ENCODE data around the gene F2R. TPM values are rescaled to one million over a fixed set of nuclear protein-coding genes. Genes with fewer than 3 reads are reported as not detected.
"Not testable (repeated sequence)": the region's sequence is repeated elsewhere in the genome, so short reads cannot be mapped to it uniquely, and the experiment has no call there.

Gene F2R
- total RNA-seq, 4 donors from 2014 or later: 5.0 to 11.4 (median 8.5) TPM

DNA sequence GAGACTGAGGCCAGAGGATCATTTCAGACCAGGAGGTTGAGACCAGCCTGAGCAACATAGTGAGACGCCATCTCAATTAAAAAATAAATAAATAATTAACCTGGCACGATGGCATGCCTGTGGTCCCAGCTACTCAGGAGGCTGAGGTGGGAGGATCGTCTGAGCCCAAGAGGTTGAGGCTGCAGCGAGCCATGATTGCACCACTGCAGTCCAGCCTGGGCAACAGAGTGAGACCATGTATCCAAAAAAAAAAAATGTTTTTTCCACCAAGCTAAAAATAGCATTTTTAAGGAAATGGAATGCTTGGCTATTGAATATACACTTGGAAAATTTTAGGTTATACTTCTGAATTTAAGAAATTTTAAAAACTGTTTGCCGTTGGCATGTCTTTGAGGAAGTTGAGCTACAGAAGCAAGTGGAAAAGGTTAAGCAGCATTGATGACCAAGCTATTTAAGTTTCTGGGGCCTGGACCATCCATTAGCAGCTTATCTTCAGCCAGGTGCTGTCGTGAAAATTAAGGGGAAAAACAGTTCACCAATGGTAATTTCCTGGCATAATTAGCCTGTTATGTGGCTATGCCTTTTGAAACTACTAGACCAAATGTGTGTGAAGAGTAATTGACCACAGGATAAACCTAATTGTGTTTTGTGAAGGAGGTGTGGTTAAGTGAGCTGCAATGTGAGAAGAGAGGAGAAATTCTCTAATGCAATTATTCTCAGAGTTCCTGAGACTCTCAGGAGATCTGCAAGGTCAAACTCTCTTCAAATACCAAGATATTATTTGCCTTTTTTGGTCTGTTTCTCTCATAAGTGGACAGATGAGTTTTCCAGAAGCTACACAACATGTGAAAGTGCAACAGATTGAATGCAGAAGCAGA is 21.0 kb downstream of the F2R start:
- no peak for TF ChIP-seq POLR2A (IDR thresholded peaks at IDR 0.05)
- TF ChIP-seq, protein P1, sequence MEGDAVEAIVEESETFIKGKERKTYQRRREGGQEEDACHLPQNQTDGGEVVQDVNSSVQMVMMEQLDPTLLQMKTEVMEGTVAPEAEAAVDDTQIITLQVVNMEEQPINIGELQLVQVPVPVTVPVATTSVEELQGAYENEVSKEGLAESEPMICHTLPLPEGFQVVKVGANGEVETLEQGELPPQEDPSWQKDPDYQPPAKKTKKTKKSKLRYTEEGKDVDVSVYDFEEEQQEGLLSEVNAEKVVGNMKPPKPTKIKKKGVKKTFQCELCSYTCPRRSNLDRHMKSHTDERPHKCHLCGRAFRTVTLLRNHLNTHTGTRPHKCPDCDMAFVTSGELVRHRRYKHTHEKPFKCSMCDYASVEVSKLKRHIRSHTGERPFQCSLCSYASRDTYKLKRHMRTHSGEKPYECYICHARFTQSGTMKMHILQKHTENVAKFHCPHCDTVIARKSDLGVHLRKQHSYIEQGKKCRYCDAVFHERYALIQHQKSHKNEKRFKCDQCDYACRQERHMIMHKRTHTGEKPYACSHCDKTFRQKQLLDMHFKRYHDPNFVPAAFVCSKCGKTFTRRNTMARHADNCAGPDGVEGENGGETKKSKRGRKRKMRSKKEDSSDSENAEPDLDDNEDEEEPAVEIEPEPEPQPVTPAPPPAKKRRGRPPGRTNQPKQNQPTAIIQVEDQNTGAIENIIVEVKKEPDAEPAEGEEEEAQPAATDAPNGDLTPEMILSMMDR (IDR thresholded peaks at IDR 0.05): no peak
- Histone ChIP-seq H3K9me3 (no peaks in the 10 kb centered on the region), H3K27me3 (no peaks in the 10 kb centered on the region), H3K4me3 (no peak overlapping the region), H3K27ac (peak overlapping the region; percentile 15 to 74 (median 43)), H3K4me1 (peaks cover 0 to 5% (median 0%) of the 10 kb centered on the region in 4 donors), H3K36me3 (no peaks in the 10 kb centered on the region)
- no peak for DNase-seq

DNA sequence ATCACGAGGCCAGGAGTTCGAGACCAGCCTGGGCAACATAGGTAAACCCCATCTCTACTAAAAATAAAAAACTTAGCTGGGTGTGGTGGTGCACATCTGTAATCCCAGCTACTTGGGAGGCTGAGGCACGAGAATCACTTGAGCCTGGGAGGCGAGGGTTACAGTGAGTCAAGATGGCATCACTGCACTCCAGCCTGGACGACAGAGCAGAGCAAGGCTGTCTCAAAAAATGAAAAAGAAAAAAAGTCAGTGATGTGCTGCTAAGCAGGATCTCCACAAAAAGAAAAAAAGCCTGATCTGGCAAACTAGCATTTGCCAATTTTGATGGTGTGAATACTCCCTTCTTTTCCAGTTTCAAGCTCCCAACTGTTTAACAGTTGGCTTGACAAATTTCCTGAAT is 21.9 kb downstream of the F2R start:
- Histone ChIP-seq H3K36me3 (no peaks in the 10 kb centered on the region), H3K4me3 (no peak overlapping the region), H3K27me3 (no peaks in the 10 kb centered on the region), H3K4me1 (peaks cover 0 to 5% (median 0%) of the 10 kb centered on the region in 4 donors), H3K9me3 (no peaks in the 10 kb centered on the region), H3K27ac (peak overlapping the region; percentile 66 to 80 (median 70))
- no peak for DNase-seq
- TF ChIP-seq, protein P1 (IDR thresholded peaks at IDR 0.05): no peak
- TF ChIP-seq POLR2A (IDR thresholded peaks at IDR 0.05): no peak

DNA sequence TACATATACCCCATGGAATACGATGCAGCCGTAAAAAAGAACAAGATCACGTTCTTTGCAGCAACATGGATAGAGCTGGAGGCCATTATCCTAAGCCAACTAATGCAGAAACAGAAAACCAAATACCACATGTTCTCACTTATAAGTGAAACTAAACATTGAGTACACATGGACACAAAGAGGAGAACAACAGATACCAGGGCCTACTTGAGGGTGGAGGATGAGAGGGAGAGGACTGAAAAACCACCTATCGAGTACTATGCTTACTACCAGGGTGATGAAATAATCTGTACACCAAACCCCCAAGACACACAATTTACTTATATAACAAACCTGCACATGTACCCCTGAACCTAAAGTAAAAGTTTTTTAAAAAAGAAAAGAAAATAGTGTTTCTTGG is 25.6 kb downstream of the F2R start:
- H3K27ac ChIP-seq: peak overlapping the region in 1 of 4 donors; percentile 14
- DNase-seq, H3K4me3 ChIP-seq, H3K27me3 ChIP-seq, H3K36me3 ChIP-seq, H3K4me1 ChIP-seq, H3K9me3 ChIP-seq: not testable (repeated sequence)

DNA sequence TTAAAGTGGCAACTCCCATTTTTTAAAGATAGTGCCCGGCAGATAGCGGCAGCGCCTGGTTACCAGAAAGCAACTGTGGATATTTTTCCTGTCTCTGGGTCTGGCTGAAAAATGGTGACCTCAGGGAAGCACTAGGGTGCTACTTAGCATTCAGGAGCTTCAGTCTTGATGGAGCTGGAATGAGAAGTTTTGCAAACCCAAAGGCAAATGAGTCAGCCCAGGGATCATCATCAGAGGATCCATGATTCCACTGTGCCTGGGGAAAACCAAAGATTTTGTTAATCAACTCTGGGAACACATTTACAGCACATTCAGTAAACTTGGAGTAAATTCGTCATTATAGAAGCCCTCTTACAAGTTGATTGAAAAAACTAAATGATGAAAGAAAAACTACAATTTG is 26.7 kb downstream of the F2R start:
- Histone ChIP-seq H3K36me3 (no peaks in the 10 kb centered on the region), H3K4me3 (no peak overlapping the region), H3K4me1 (peaks cover 0 to 5% (median 0%) of the 10 kb centered on the region in 4 donors), H3K9me3 (no peaks in the 10 kb centered on the region), H3K27me3 (no peaks in the 10 kb centered on the region), H3K27ac (no peak overlapping the region)
- DNase-seq: no peak
- TF ChIP-seq, protein P1 (IDR thresholded peaks at IDR 0.05): no peak
- TF ChIP-seq POLR2A (IDR thresholded peaks at IDR 0.05): no peak

DNA sequence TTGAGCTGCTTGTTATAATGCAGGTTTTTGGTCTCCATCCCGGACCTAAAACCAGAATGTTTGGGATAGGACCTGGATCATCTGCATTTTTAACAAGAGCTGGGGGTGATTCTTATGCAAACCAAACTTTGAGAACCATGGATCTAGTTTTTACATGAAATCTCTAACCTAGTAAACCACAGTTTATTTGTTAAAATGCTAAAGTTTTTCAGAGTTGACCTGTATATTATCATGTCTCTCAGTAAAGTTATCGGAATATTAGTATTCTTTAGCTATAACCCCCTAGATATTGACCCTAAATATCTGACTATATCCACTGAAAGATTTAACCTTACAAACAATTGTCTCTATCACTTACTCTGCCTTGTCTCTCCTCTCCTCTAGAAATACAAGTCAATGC is 28.7 kb downstream of the F2R start:
- Histone ChIP-seq H3K36me3 (no peaks in the 10 kb centered on the region), H3K27me3 (no peaks in the 10 kb centered on the region), H3K4me3 (no peak overlapping the region), H3K9me3 (no peaks in the 10 kb centered on the region), H3K27ac (peak overlapping the region in 1 of 4 donors; percentile 41), H3K4me1 (peaks cover 0 to under 1% (median 0%) of the 10 kb centered on the region in 4 donors)
- TF ChIP-seq, protein P1 (IDR thresholded peaks at IDR 0.05): no peak
- TF ChIP-seq POLR2A (IDR thresholded peaks at IDR 0.05): no peak
- no peak for DNase-seq

DNA sequence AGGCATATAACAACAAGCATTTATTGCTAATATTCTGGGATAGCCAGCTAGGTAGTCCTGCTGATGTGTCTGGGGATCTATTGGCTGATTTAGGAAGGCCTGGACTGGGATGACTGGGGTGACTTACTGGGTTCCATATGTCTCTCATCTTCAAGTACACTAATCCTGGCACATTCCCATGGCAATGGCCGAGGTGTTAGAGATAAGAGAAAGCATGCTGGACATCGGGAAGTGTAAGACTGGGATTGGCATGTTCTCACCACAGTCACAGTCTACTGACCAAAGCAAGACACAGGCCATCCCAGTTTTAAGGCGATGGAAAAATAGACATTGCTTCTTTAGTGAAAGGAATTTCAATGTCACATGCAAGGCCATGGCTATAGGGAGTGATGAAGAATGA is 29.7 kb downstream of the F2R start:
- no peaks in the 10 kb centered on the region for H3K4me1 ChIP-seq
- H3K27ac ChIP-seq: no peak overlapping the region
- DNase-seq: no peak
- TF ChIP-seq POLR2A (IDR thresholded peaks at IDR 0.05): no peak
- TF ChIP-seq, protein P1 (IDR thresholded peaks at IDR 0.05): no peak
- H3K9me3 ChIP-seq: no peaks in the 10 kb centered on the region
- no peak overlapping the region for H3K4me3 ChIP-seq
- no peaks in the 10 kb centered on the region for H3K27me3 ChIP-seq
- H3K36me3 ChIP-seq: no peaks in the 10 kb centered on the region
